HCT116 (cell line): Measurements from ENCODE around the gene MAP1LC3B. TPM values are rescaled to one million over a fixed set of nuclear protein-coding genes. Genes with fewer than 3 reads are reported as not detected.

Experiments used
- ATAC-seq: fragments of 200-7000 bp; cut with Tn5 transposase; 2 replicates; pipeline ENCODE4 v1.9.1; 2020; ENCODE audit warnings: mild to moderate bottlenecking, moderate library complexity
- BruUV-seq: library from RNA; stranded (reverse); fragments of 400-500 nt; replicated peaks from 2 replicates; lab custom pipeline; 2021; lab: Mats Ljungman, UMichigan
- CTCF ChIA-PET: fragments of 300-600 bp; sonication (Branson Sonifier 250); formaldehyde crosslinking; loops from one replicate; lab custom pipeline; 2021; ENCODE audit warnings: antibody characterized with exemption; lab: Charles Lee
- POLR2A ChIA-PET: fragments of 300-600, 350-600 bp; sonication (Branson Sonifier 250); formaldehyde crosslinking; loops from one replicate; lab custom pipeline; 2021; ENCODE audit warnings: antibody characterized with exemption; lab: Charles Lee
- RAD21 ChIA-PET, 2 experiments: fragments of 300-600 bp; sonication (Branson Sonifier 250); formaldehyde crosslinking; loops; one replicate each; lab custom pipeline; 2023; ENCODE audit warnings: low total read pairs in 2 of 2; ENCODE audit not compliant: uncharacterized antibody in 2 of 2, unreplicated experiment in 2 of 2, low non-redundant PET in 1 of 2; lab: Charles Lee
- DNase-seq: peaks from one replicate; pipeline ENCODE4 v3.0.0-alpha.2; 2010; ENCODE audit warnings: low read depth, low spot score
- H2AFZ ChIP-seq: fragments of 200-600 bp; shearing (Covaris generic), sonication (generic); 2 replicates; pipeline ENCODE4 v1.6.1; 2017; ENCODE audit warnings: low read depth, mixed run types, mixed read lengths, antibody characterized with exemption, low read length; ENCODE audit not compliant: poor library complexity, severe bottlenecking
- H3K27ac ChIP-seq: 2 replicates; pipeline ENCODE4 v1.5.1; 2012; ENCODE audit warnings: low read depth, low read length
- H3K27me3 ChIP-seq: fragments of 200-600 bp; sonication (generic); 2 replicates; pipeline ENCODE4 v1.6.1; 2016; ENCODE audit warnings: mixed run types, low read length, mixed read lengths; ENCODE audit not compliant: insufficient read depth
- H3K36me3 ChIP-seq, 2 experiments: fragments of 200-500 bp in 1 of 2; fragments of 200-600 bp in 1 of 2; sonication (Bioruptor generic) in 1 of 2; sonication (generic) in 1 of 2; 2 replicates each; pipeline versions ENCODE4 v1.5.1 to v1.6.1; 2014 to 2016; ENCODE audit warnings: low read length in 2 of 2, inconsistent platforms in 1 of 2, mixed read lengths in 1 of 2, mixed run types in 1 of 2; ENCODE audit not compliant: insufficient read depth in 2 of 2, control insufficient read depth in 1 of 2
- H3K4me1 ChIP-seq, 2 experiments: fragments of 200-600 bp in 1 of 2; sonication (generic) in 1 of 2; 2 replicates each; pipeline versions ENCODE4 v1.5.1 to v1.6.1; 2012 to 2017; ENCODE audit warnings: low read length in 2 of 2, inconsistent platforms in 1 of 2, mild to moderate bottlenecking in 1 of 2, mixed read lengths in 1 of 2, mixed run types in 1 of 2, moderate library complexity in 1 of 2; ENCODE audit not compliant: insufficient read depth in 2 of 2, control insufficient read depth in 1 of 2
- H3K4me2 ChIP-seq: fragments of 200-600 bp; sonication (generic); 2 replicates; pipeline ENCODE4 v1.6.1; 2017; ENCODE audit warnings: mixed run types, low read length, mixed read lengths
- H3K4me3 ChIP-seq, 2 experiments: fragments of 200-600 bp in 1 of 2; sonication (generic) in 1 of 2; replicated peaks in 1 of 2; 2 replicates each; pipeline ENCODE4 v1.5.1; 2011 to 2016; ENCODE audit warnings: low read length in 2 of 2, control low read depth in 1 of 2, low read depth in 1 of 2, mild to moderate bottlenecking in 1 of 2, mixed read lengths in 1 of 2, mixed run types in 1 of 2
- H3K79me2 ChIP-seq: fragments of 200-600 bp; sonication (generic); 2 replicates; pipeline ENCODE4 v1.6.1; 2017; ENCODE audit warnings: mild to moderate bottlenecking, mixed run types, low read length, moderate library complexity, mixed read lengths; ENCODE audit not compliant: insufficient read depth
- H3K9ac ChIP-seq: fragments of 200-600 bp; sonication (generic); 2 replicates; pipeline ENCODE4 v1.6.1; 2016; ENCODE audit warnings: low read length, mixed read lengths
- H3K9me2 ChIP-seq: fragments of 200-600 bp; sonication (generic), shearing (Covaris generic); 2 replicates; pipeline ENCODE4 v1.6.1; 2017; ENCODE audit warnings: mixed run types, mild to moderate bottlenecking, moderate library complexity; ENCODE audit not compliant: insufficient read depth
- H3K9me3 ChIP-seq, 2 experiments: fragments of 200-500 bp in 1 of 2; fragments of 200-600 bp in 1 of 2; sonication (Bioruptor generic) in 1 of 2; sonication (generic) in 1 of 2; 2 replicates each; pipeline ENCODE4 v1.6.1; 2014 to 2017; ENCODE audit warnings: low read length in 2 of 2, mixed read lengths in 2 of 2, inconsistent platforms in 1 of 2, low read depth in 1 of 2, mild to moderate bottlenecking in 1 of 2, mixed run types in 1 of 2, moderate library complexity in 1 of 2; ENCODE audit not compliant: control insufficient read depth in 1 of 2, insufficient read depth in 1 of 2
- H4K20me1 ChIP-seq: fragments of 200-600 bp; sonication (generic), shearing (Covaris generic); 2 replicates; pipeline ENCODE4 v1.6.1; 2017; ENCODE audit warnings: mixed run types, mild to moderate bottlenecking, moderate library complexity; ENCODE audit not compliant: insufficient read depth
- EGR1 ChIP-seq: IDR thresholded peaks from 2 replicates; pipeline ENCODE4 v1.6.1; 2012; ENCODE audit warnings: low read depth
- ELF1 ChIP-seq: IDR thresholded peaks from 2 replicates; pipeline ENCODE4 v1.6.1; 2012; ENCODE audit warnings: low read depth, borderline replicate concordance
- FOSL1 ChIP-seq: IDR thresholded peaks from 2 replicates; pipeline ENCODE4 v1.6.1; 2012; ENCODE audit warnings: low read depth
- JUND ChIP-seq: IDR thresholded peaks from 2 replicates; pipeline ENCODE4 v1.6.1; 2012
- POLR2A ChIP-seq: IDR thresholded peaks from 2 replicates; pipeline ENCODE4 v1.7.0; 2011; ENCODE audit warnings: borderline replicate concordance; ENCODE audit not compliant: insufficient read depth, insufficient read length; ENCODE audit errors: extremely low read depth
- RAD21 ChIP-seq: IDR thresholded peaks from 2 replicates; pipeline ENCODE4 v1.6.1; 2012; ENCODE audit warnings: low read depth, mild to moderate bottlenecking
- SIN3A ChIP-seq: IDR thresholded peaks from 2 replicates; pipeline ENCODE4 v1.6.1; 2012; ENCODE audit warnings: low read depth
- SP1 ChIP-seq: IDR thresholded peaks from 2 replicates; pipeline ENCODE4 v1.6.1; 2012; ENCODE audit warnings: low read depth
- SRF ChIP-seq: IDR thresholded peaks from 2 replicates; pipeline ENCODE4 v1.6.1; 2012; ENCODE audit warnings: low read depth
- TCF7L2 ChIP-seq: IDR thresholded peaks from 2 replicates; pipeline ENCODE4 v1.7.0; 2011; ENCODE audit warnings: borderline replicate concordance, inconsistent platforms; ENCODE audit not compliant: insufficient read depth, insufficient read length; ENCODE audit errors: extremely low read depth
- YY1 ChIP-seq: IDR thresholded peaks from 2 replicates; pipeline ENCODE4 v1.6.1; 2011; ENCODE audit warnings: low read length, low read depth, moderate library complexity, mild to moderate bottlenecking; ENCODE audit not compliant: insufficient replicate concordance; ENCODE audit errors: extremely low read depth
- ZFX ChIP-seq: fragments of 450-650 bp; IDR thresholded peaks from 2 replicates; pipeline ENCODE4 v1.6.1; 2017
- ZNF274 ChIP-seq: fragments of 200-500 bp; sonication (Bioruptor generic); IDR thresholded peaks from 2 replicates; pipeline ENCODE4 v1.6.1; 2014; ENCODE audit warnings: mild to moderate bottlenecking, low read depth, low read length, inconsistent platforms
- intact Hi-C: fragments of 100-400 bp; cut with micrococcal nuclease; formaldehyde crosslinking; loops from 2 replicates; pipeline ENCODE4 v1.10.0; 2022
- total RNA-seq: library from RNA; stranded (reverse); gene quantifications from one replicate; pipeline ENCODE4 v1.2.1, GENCODE V29; 2021; ENCODE audit not compliant: unreplicated experiment
- TF ChIP-seq, protein P1 (sequence below), 3 experiments: fragments of 200-600 bp in 1 of 3; sonication (generic) in 1 of 3; IDR thresholded peaks in 2 of 3; conservative IDR thresholded peaks in 1 of 3; 2 replicates each; pipeline ENCODE4 v1.5.1; 2012 to 2017; ENCODE audit warnings: low read depth in 2 of 3, low read length in 2 of 3, antibody characterized with exemption in 1 of 3, borderline replicate concordance in 1 of 3, control low read depth in 1 of 3, mild to moderate bottlenecking in 1 of 3, mixed read lengths in 1 of 3, mixed run types in 1 of 3, moderate library complexity in 1 of 3; ENCODE audit not compliant: insufficient read depth in 1 of 3
- TF ChIP-seq, protein P2 (sequence below): IDR thresholded peaks from 2 replicates; pipeline ENCODE4 v1.6.1; 2012
- TF ChIP-seq, protein P3 (sequence below): IDR thresholded peaks from 2 replicates; pipeline ENCODE4 v1.6.1; 2011; ENCODE audit warnings: mild to moderate bottlenecking, low read length, moderate library complexity; ENCODE audit not compliant: insufficient replicate concordance; ENCODE audit errors: extremely low read depth
- TF ChIP-seq, protein P4 (sequence below): IDR thresholded peaks from 2 replicates; pipeline ENCODE4 v1.6.1; 2012; ENCODE audit warnings: low read depth

Gene MAP1LC3B
- total RNA-seq, 1 experiment from 2014 or later, result 93.8 TPM

DNA sequence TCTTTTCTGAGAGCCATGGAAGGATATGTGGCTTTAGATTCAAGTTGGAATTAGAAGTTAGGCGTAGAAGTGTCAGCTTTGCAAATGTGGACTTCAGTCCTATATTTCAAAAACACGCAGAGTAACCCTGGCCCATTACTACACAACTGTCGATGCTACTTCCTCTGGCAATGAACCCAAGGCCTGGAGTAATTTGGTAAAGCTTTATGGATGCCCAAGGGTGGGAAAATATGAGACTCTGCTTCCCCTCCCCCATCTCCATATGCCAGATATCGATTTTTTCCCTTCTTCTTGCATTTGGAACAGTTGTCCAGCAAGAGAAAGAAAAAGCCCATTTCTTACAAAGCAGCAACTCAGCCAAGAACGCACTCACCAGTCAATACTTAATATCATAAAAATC, 2.9 kb upstream of the MAP1LC3B start:
- Histone ChIP-seq H3K4me2 (peak overlapping the region; percentile 54), H3K36me3 (no peaks in the 10 kb centered on the region), H3K27me3 (no peaks in the 10 kb centered on the region), H3K27ac (peak overlapping the region; percentile 47; the same call in 1 of the 2 replicates), H3K4me3 (no peak overlapping the region), H3K9me2 (no peaks in the 10 kb centered on the region), H2AFZ (peak overlapping the region; percentile 24), H3K4me1 (peaks cover 48 to 60% of the 10 kb centered on the region in 2 experiments), H4K20me1 (no peaks in the 10 kb centered on the region), H3K9ac (no peak overlapping the region), H3K79me2 (peaks cover 9% of the 10 kb centered on the region; the same call in 1 of the 2 replicates), H3K9me3 (no peaks in the 10 kb centered on the region)
- ChIA-PET CTCF (interaction anchor here (0.5 to 2.1 kb wide), 4 partner anchors 57 to 293 kb away, joined by 3 to 10 read pairs (median 4); no protein-coding TSS in a partner anchor), POLR2A (interaction anchor here (1.0 to 3.4 kb wide), 5 partner anchors 10 to 98 kb away, joined by 3 to 15 read pairs (median 6); partner anchors contain the start of gene C16orf95), RAD21 (no interaction called here)
- ATAC-seq, result no peak
- no peak for DNase-seq
- intact Hi-C loops, result loop anchor here (5.0 kb wide), 1 partner anchor 827 kb away; no protein-coding TSS in a partner anchor
- no TSS peak for BruUV-seq
- TF ChIP-seq SRF (no peak), EGR1 (no peak), ELF1 (no peak), ZNF274 (no peak), SP1 (no peak), POLR2A (no peak), ZFX (no peak), FOSL1 (no peak), YY1 (no peak), RAD21 (no peak), JUND (no peak), SIN3A (no peak), TCF7L2 (no peak)
- TF ChIP-seq, protein P1, sequence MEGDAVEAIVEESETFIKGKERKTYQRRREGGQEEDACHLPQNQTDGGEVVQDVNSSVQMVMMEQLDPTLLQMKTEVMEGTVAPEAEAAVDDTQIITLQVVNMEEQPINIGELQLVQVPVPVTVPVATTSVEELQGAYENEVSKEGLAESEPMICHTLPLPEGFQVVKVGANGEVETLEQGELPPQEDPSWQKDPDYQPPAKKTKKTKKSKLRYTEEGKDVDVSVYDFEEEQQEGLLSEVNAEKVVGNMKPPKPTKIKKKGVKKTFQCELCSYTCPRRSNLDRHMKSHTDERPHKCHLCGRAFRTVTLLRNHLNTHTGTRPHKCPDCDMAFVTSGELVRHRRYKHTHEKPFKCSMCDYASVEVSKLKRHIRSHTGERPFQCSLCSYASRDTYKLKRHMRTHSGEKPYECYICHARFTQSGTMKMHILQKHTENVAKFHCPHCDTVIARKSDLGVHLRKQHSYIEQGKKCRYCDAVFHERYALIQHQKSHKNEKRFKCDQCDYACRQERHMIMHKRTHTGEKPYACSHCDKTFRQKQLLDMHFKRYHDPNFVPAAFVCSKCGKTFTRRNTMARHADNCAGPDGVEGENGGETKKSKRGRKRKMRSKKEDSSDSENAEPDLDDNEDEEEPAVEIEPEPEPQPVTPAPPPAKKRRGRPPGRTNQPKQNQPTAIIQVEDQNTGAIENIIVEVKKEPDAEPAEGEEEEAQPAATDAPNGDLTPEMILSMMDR (IDR thresholded peaks at IDR 0.05 in 2 of 3, conservative IDR thresholded peaks at IDR 0.05 in 1 of 3; ENCODE audit: borderline replicate concordance in 1 of 3, insufficient read depth in 1 of 3, low read depth in 2 of 3, low read length in 2 of 3), result no peak
- TF ChIP-seq, protein P2, sequence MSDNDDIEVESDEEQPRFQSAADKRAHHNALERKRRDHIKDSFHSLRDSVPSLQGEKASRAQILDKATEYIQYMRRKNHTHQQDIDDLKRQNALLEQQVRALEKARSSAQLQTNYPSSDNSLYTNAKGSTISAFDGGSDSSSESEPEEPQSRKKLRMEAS, result no peak
- TF ChIP-seq, protein P3, sequence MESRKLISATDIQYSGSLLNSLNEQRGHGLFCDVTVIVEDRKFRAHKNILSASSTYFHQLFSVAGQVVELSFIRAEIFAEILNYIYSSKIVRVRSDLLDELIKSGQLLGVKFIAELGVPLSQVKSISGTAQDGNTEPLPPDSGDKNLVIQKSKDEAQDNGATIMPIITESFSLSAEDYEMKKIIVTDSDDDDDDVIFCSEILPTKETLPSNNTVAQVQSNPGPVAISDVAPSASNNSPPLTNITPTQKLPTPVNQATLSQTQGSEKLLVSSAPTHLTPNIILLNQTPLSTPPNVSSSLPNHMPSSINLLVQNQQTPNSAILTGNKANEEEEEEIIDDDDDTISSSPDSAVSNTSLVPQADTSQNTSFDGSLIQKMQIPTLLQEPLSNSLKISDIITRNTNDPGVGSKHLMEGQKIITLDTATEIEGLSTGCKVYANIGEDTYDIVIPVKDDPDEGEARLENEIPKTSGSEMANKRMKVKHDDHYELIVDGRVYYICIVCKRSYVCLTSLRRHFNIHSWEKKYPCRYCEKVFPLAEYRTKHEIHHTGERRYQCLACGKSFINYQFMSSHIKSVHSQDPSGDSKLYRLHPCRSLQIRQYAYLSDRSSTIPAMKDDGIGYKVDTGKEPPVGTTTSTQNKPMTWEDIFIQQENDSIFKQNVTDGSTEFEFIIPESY, result no peak
- TF ChIP-seq, protein P4, sequence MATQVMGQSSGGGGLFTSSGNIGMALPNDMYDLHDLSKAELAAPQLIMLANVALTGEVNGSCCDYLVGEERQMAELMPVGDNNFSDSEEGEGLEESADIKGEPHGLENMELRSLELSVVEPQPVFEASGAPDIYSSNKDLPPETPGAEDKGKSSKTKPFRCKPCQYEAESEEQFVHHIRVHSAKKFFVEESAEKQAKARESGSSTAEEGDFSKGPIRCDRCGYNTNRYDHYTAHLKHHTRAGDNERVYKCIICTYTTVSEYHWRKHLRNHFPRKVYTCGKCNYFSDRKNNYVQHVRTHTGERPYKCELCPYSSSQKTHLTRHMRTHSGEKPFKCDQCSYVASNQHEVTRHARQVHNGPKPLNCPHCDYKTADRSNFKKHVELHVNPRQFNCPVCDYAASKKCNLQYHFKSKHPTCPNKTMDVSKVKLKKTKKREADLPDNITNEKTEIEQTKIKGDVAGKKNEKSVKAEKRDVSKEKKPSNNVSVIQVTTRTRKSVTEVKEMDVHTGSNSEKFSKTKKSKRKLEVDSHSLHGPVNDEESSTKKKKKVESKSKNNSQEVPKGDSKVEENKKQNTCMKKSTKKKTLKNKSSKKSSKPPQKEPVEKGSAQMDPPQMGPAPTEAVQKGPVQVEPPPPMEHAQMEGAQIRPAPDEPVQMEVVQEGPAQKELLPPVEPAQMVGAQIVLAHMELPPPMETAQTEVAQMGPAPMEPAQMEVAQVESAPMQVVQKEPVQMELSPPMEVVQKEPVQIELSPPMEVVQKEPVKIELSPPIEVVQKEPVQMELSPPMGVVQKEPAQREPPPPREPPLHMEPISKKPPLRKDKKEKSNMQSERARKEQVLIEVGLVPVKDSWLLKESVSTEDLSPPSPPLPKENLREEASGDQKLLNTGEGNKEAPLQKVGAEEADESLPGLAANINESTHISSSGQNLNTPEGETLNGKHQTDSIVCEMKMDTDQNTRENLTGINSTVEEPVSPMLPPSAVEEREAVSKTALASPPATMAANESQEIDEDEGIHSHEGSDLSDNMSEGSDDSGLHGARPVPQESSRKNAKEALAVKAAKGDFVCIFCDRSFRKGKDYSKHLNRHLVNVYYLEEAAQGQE, result no peak
